Stimulated activated CD4-positive, alpha-beta T cell treated with anti-CD3 and anti-CD28 coated beads, Interleukin-15, amount 100 ng/mL, for 24 hours (primary cell): Measurements from ENCODE around the gene CADPS2.
"Not testable (repeated sequence)": the region's sequence is repeated elsewhere in the genome, so short reads cannot be mapped to it uniquely, and the experiment has no call there.

Source experiments
- DNase-seq: peaks from one replicate; pipeline ENCODE4 v3.0.0-alpha.2; 2020

CADPS2 gene

GRCh38 chr7:122663733-122664132, 222.5 kb downstream of the CADPS2 start:
- DNase-seq: no peak

GRCh38 chr7:122658856-122659255, 227.4 kb downstream of the CADPS2 start:
- DNase-seq: no peak

GRCh38 chr7:122653685-122654084, 232.6 kb downstream of the CADPS2 start:
- no peak for DNase-seq

- DNase-seq: no peak
Observed at GRCh38 chr7:122652876-122653275, 233.4 kb downstream of the CADPS2 start.

GRCh38 chr7:122651451-122651850, 234.8 kb downstream of the CADPS2 start:
- DNase-seq: no peak

- no peak for DNase-seq
Observed at GRCh38 chr7:122643250-122643649, 243.0 kb downstream of the CADPS2 start.

- DNase-seq: no peak
Observed at GRCh38 chr7:122638459-122638858, 247.8 kb downstream of the CADPS2 start.

GRCh38 chr7:122637784-122638183, 248.5 kb downstream of the CADPS2 start:
- DNase-seq: no peak

GRCh38 chr7:122635481-122635880, 250.8 kb downstream of the CADPS2 start:
- not testable (repeated sequence) for DNase-seq

GRCh38 chr7:122633472-122633871, 252.8 kb downstream of the CADPS2 start:
- DNase-seq: no peak

- DNase-seq: no peak
Observed at GRCh38 chr7:122632238-122632637, 254.0 kb downstream of the CADPS2 start.

- DNase-seq: no peak
Observed at GRCh38 chr7:122629412-122629953, 256.8 kb downstream of the CADPS2 start.

- no peak for DNase-seq
Observed at GRCh38 chr7:122628651-122629411, 257.4 kb downstream of the CADPS2 start.

- no peak for DNase-seq
Observed at GRCh38 chr7:122626785-122627184, 259.5 kb downstream of the CADPS2 start.

- DNase-seq: no peak
Observed at GRCh38 chr7:122622682-122623081, 263.6 kb downstream of the CADPS2 start.

- DNase-seq: no peak
Observed at GRCh38 chr7:122619664-122620063, 266.6 kb downstream of the CADPS2 start.

- DNase-seq: no peak
Observed at GRCh38 chr7:122618585-122619189, 267.6 kb downstream of the CADPS2 start.

GRCh38 chr7:122616951-122617350, 269.3 kb downstream of the CADPS2 start:
- no peak for DNase-seq

GRCh38 chr7:122605929-122606328, 280.3 kb downstream of the CADPS2 start:
- no peak for DNase-seq

- no peak for DNase-seq
Observed at GRCh38 chr7:122604251-122604650, 282.0 kb downstream of the CADPS2 start.

- no peak for DNase-seq
Observed at GRCh38 chr7:122602800-122603199, 283.5 kb downstream of the CADPS2 start.

GRCh38 chr7:122600630-122601029, 285.6 kb downstream of the CADPS2 start:
- no peak for DNase-seq

GRCh38 chr7:122600042-122600441, 286.2 kb downstream of the CADPS2 start:
- DNase-seq: no peak

GRCh38 chr7:122597277-122597676, 289.0 kb downstream of the CADPS2 start:
- no peak for DNase-seq
